Hepatocyte (in vitro differentiated cells): Measurements from ENCODE around the gene TMEM185B. TPM values are rescaled to one million over a fixed set of nuclear protein-coding genes. Genes with fewer than 3 reads are reported as not detected.
"Not testable (repeated sequence)": the region's sequence is repeated elsewhere in the genome, so short reads cannot be mapped to it uniquely, and the experiment has no call there.

Experiments used
- DNase-seq: peaks from one replicate; pipeline ENCODE4 v3.0.0-alpha.2; 2016; ENCODE audit warnings: low spot score
- H2AFZ ChIP-seq: fragments of 200-600 bp; sonication (generic); 2 replicates; pipeline ENCODE4 v1.6.0; 2016; ENCODE audit warnings: antibody characterized with exemption, mild to moderate bottlenecking
- H3K27ac ChIP-seq: fragments of 200-600 bp; sonication (generic); 2 replicates; pipeline ENCODE4 v1.5.1; 2016; ENCODE audit warnings: mild to moderate bottlenecking
- H3K27me3 ChIP-seq: fragments of 200-600 bp; sonication (generic); 2 replicates; pipeline ENCODE4 v1.6.1; 2016
- H3K36me3 ChIP-seq: fragments of 200-600 bp; sonication (generic); replicated peaks from 2 replicates; pipeline ENCODE4 v1.5.1; 2016; ENCODE audit warnings: low read depth; ENCODE audit not compliant: insufficient read depth
- H3K4me1 ChIP-seq: fragments of 200-600 bp; sonication (generic); 2 replicates; pipeline ENCODE4 v1.5.1; 2016; ENCODE audit warnings: mild to moderate bottlenecking, moderate library complexity; ENCODE audit not compliant: insufficient read depth
- H3K4me2 ChIP-seq: fragments of 200-600 bp; sonication (generic); 2 replicates; pipeline ENCODE4 v1.6.0; 2016
- H3K4me3 ChIP-seq: fragments of 200-600 bp; sonication (generic); 2 replicates; pipeline ENCODE4 v1.5.1; 2016; ENCODE audit warnings: mild to moderate bottlenecking
- H3K79me2 ChIP-seq: fragments of 200-600 bp; sonication (generic); 2 replicates; pipeline ENCODE4 v1.6.0; 2017; ENCODE audit warnings: mild to moderate bottlenecking
- H3K9me2 ChIP-seq: fragments of 200-600 bp; sonication (generic); replicated peaks from 2 replicates; pipeline ENCODE4 v1.6.0; 2017; ENCODE audit warnings: mild to moderate bottlenecking; ENCODE audit not compliant: insufficient read depth
- H3K9me3 ChIP-seq: fragments of 200-600 bp; sonication (generic); 2 replicates; pipeline ENCODE4 v1.5.1; 2016; ENCODE audit warnings: low read depth, mild to moderate bottlenecking
- H4K20me1 ChIP-seq: fragments of 200-600 bp; sonication (generic); 2 replicates; pipeline ENCODE4 v1.6.0; 2016; ENCODE audit warnings: mild to moderate bottlenecking; ENCODE audit not compliant: insufficient read depth, poor library complexity, severe bottlenecking
- EZH2 ChIP-seq: fragments of 200-600 bp; sonication (generic); IDR thresholded peaks from 2 replicates; pipeline ENCODE4 v1.6.1; 2016; ENCODE audit warnings: antibody characterized with exemption, mild to moderate bottlenecking, borderline replicate concordance
- EZH2phosphoT487 ChIP-seq: fragments of 200-600 bp; sonication (generic); IDR thresholded peaks from one replicate; pipeline ENCODE4 v1.6.1; 2018; ENCODE audit warnings: antibody characterized with exemption, mild to moderate bottlenecking, low read depth, moderate library complexity; ENCODE audit not compliant: unreplicated experiment, severe bottlenecking
- WGBS: methylation state at CpG from one replicate; pipeline ENCODE4 v1.1.6; 2016; ENCODE audit warnings: low lambda C conversion rate; ENCODE audit errors: missing lambda C conversion rate; 5-methylcytosine and 5-hydroxymethylcytosine counted together
- polyA plus RNA-seq: library from polyadenylated mRNA; unstranded; fragments of >200 nt; fragmentation: Nextera tagmentation; extraction: Ambion mirVana; gene quantifications from 2 replicates; pipeline ENCODE4 v1.2.1, GENCODE V29; 2016
- total RNA-seq: library from RNA; depleted of rRNA; stranded (reverse); fragments of >200 nt; gene quantifications from 2 replicates; pipeline ENCODE4 v1.2.3, GENCODE V29; 2014
- TF ChIP-seq, protein P1 (sequence below): fragments of 200-600 bp; sonication (generic); IDR thresholded peaks from 2 replicates; pipeline ENCODE4 v1.5.1; 2016; ENCODE audit warnings: antibody characterized with exemption, mild to moderate bottlenecking; ENCODE audit not compliant: poor library complexity

Gene TMEM185B
- total and polyA plus RNA-seq, 2 experiments from 2014 or later, result 24.0 to 26.2 TPM

GRCh38 chr2:120204417-120204816, 18.8 kb downstream of the TMEM185B start:
- Histone ChIP-seq H3K4me1 (no peaks in the 10 kb centered on the region), H3K36me3 (no peaks in the 10 kb centered on the region), H3K4me3 (no peak overlapping the region), H3K4me2 (no peak overlapping the region), H3K27me3 (no peaks in the 10 kb centered on the region), H3K27ac (no peak overlapping the region), H4K20me1 (no peaks in the 10 kb centered on the region), H3K9me2 (no peaks in the 10 kb centered on the region), H3K79me2 (no peaks in the 10 kb centered on the region), H2AFZ (no peak overlapping the region), H3K9me3 (no peaks in the 10 kb centered on the region)
- WGBS, result 63% methylated on average over 3 of the region's 3 CpGs
- no peak for TF ChIP-seq EZH2
- no peak for TF ChIP-seq EZH2phosphoT487
- TF ChIP-seq, protein P1, sequence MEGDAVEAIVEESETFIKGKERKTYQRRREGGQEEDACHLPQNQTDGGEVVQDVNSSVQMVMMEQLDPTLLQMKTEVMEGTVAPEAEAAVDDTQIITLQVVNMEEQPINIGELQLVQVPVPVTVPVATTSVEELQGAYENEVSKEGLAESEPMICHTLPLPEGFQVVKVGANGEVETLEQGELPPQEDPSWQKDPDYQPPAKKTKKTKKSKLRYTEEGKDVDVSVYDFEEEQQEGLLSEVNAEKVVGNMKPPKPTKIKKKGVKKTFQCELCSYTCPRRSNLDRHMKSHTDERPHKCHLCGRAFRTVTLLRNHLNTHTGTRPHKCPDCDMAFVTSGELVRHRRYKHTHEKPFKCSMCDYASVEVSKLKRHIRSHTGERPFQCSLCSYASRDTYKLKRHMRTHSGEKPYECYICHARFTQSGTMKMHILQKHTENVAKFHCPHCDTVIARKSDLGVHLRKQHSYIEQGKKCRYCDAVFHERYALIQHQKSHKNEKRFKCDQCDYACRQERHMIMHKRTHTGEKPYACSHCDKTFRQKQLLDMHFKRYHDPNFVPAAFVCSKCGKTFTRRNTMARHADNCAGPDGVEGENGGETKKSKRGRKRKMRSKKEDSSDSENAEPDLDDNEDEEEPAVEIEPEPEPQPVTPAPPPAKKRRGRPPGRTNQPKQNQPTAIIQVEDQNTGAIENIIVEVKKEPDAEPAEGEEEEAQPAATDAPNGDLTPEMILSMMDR, result no peak
- no peak for DNase-seq

DNA sequence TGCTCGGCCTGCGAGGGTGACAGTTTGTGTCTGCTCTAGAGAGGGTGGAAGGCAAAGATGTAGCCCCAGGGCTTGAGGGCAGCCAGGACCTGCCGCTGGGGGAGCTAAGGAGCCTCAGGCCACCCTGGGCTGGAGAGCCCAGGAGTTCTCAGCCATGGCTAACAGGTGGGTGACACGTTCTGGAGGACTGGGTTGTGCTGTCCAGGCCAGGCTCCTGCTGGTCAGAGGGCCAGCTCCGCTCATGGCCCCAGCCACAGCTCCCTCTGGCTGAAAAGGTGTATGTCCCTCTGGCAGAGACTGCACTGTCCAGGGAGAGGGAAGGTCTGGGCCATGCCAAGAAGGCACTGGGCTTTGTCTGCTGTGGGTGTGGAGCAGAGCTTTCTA, 19.2 kb downstream of the TMEM185B start:
- H3K79me2 ChIP-seq, result no peaks in the 10 kb centered on the region
- H3K4me2 ChIP-seq, result no peak overlapping the region
- H3K9me2 ChIP-seq, result no peaks in the 10 kb centered on the region
- no peak overlapping the region for H3K4me3 ChIP-seq
- WGBS, result 80% methylated on average over 5 of the region's 5 CpGs
- no peaks in the 10 kb centered on the region for H3K9me3 ChIP-seq
- TF ChIP-seq EZH2 (no peak), EZH2phosphoT487 (no peak)
- TF ChIP-seq, protein P1, result no peak
- no peaks in the 10 kb centered on the region for H3K4me1 ChIP-seq
- H3K27ac ChIP-seq, result no peak overlapping the region
- H3K36me3 ChIP-seq, result no peaks in the 10 kb centered on the region
- DNase-seq, result no peak
- no peaks in the 10 kb centered on the region for H4K20me1 ChIP-seq
- no peak overlapping the region for H2AFZ ChIP-seq
- no peaks in the 10 kb centered on the region for H3K27me3 ChIP-seq

DNA sequence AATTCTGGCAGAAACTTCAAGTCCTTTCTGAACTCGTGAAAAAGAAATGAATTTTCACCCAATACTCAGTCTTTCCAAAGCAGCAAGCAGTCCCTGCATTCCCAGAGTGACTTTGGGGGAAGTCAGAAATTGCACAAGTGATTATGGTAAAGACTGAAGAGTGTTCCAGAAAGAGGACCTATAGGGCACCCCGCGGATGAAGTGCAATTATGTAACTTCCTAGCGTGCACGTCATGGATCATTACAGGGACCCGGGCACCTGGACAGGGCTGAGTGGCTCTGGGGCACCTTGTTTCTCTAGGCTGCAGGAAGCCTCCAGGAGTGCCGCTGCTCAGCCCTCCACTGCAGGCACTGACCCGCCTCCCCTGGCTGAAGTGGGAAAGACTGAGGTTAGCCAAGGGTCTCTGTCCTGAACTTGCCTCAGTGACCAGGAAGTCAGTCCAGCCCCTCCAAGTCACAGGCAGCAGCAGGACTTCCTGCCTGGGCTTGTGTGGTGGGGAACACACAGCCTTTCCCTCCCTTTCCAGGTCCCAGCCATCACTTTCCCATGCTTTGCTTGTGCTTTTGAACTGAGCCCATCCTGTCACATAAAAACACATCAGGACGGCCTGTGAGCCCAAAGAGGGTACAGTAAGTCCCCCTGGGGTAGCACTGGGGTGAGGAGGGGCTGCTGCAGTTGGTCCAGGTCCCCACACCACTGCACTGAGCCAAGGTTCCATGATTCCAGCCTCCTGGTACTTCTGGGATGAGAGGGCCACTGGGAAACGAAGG, 19.8 kb downstream of the TMEM185B start:
- H3K79me2 ChIP-seq, result no peaks in the 10 kb centered on the region
- no peaks in the 10 kb centered on the region for H3K27me3 ChIP-seq
- H3K4me3 ChIP-seq, result no peak overlapping the region
- H3K9me3 ChIP-seq, result no peaks in the 10 kb centered on the region
- DNase-seq, result no peak
- H3K36me3 ChIP-seq, result no peaks in the 10 kb centered on the region
- H3K4me1 ChIP-seq, result no peaks in the 10 kb centered on the region
- TF ChIP-seq, protein P1, result no peak
- no peak for TF ChIP-seq EZH2
- TF ChIP-seq EZH2phosphoT487, result no peak
- no peaks in the 10 kb centered on the region for H4K20me1 ChIP-seq
- no peak overlapping the region for H3K4me2 ChIP-seq
- no peak overlapping the region for H3K27ac ChIP-seq
- no peaks in the 10 kb centered on the region for H3K9me2 ChIP-seq
- no peak overlapping the region for H2AFZ ChIP-seq
- WGBS, result 87% methylated on average over 10 of the region's 10 CpGs

DNA sequence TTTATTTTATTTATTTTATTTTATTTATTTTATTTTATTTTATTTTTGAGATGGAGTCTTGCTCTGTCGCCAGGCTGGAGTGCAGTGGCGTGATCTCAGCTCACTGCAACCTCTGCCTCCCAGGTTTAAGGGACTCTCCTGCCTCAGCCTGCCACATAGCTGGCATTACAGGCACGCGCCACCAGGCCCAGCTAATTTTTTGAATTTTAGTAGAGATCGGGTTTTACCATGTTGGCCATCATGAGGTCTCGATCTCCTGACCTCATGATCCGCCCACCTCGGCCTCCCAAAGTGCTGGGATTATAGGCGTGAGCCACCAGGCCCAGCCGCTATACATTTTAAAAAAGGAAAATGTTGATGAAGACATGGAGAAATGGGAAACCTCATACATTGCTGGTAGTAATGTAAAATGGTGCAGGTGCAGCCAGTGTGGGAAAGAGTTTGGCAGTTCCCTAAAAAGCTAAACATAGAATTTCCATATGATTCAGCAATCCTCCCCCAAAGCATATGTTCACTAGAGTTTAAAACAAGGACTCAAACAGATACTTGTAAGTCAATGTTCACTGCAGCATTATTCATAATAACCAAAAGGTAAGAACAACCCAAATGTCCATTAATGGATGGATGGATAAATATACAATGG, 23.3 kb downstream of the TMEM185B start:
- not testable (repeated sequence) for H3K27me3 ChIP-seq, H4K20me1 ChIP-seq, H3K9me3 ChIP-seq, H3K36me3 ChIP-seq, H3K4me1 ChIP-seq, H3K4me3 ChIP-seq, H3K9me2 ChIP-seq, H3K4me2 ChIP-seq, H2AFZ ChIP-seq, H3K79me2 ChIP-seq, H3K27ac ChIP-seq, DNase-seq
- 96% methylated on average over 10 of the region's 10 CpGs for WGBS
